ENCODE data around the gene SESTD1. TPM values are rescaled to one million over a fixed set of nuclear protein-coding genes. Genes with fewer than 3 reads are reported as not detected.

SESTD1 gene
- total and polyA plus RNA-seq, 9 of the 15 experiments (the other 6 are each of a cell fraction or from before 2014, with no cell fraction given) = 0.32 to 5.6 (median 2.1) TPM

DNA sequence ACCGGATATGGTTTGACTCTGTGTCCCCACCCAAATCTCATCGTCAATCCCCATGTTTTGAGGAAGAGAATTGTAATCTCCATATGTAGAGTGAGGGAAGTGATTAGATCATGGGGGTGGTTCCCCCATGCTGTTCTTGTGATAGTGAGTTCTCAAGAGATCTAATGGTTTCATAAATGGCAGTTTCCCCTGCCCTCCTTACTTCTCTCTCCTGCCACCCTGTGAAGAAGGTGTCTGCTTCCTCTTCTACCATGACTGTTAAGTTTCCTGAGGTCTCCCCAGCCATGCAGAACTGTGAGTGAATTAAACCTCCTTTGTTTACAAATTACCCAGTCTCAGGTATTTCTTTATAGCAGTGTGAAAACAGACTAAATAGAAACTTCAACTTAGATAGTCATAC lies 69.5 kb downstream of the SESTD1 start:
- FAIRE-seq (no peak), DNase-seq (ENCODE audit: extremely low read depth in 1 of 4, low spot score in 3 of 4) (no peak), ATAC-seq (no peak)
- Histone ChIP-seq H3K9ac (ENCODE audit: insufficient read depth in 1 of 2, low read depth in 2 of 2, low read length in 2 of 2) (no peak overlapping the region), H4K20me1 (replicated peaks; ENCODE audit: control insufficient read depth, insufficient read depth, low read length) (no peaks in the 10 kb centered on the region), H2AFZ (ENCODE audit: low read depth, low read length) (no peak overlapping the region), H3K9me3 (replicated peaks; ENCODE audit: control insufficient read depth, insufficient read depth, low read depth, low read length) (no peaks in the 10 kb centered on the region), H3K27ac (ENCODE audit: extremely low read depth, low read depth, low read length) (no peak overlapping the region), H3K27me3 (ENCODE audit: control insufficient read depth in 2 of 2, insufficient read depth in 2 of 2, low read length in 2 of 2) (no peaks in the 10 kb centered on the region), H3K4me1 (replicated peaks in 1 of 2; ENCODE audit: control insufficient read depth in 2 of 2, insufficient read depth in 2 of 2, low read length in 2 of 2) (no peaks in the 10 kb centered on the region), H3K4me2 (ENCODE audit: insufficient read depth, low read length) (no peak overlapping the region), H3K4me3 (no peak overlapping the region), H3K79me2 (ENCODE audit: control insufficient read depth, insufficient read depth, low read length) (no peaks in the 10 kb centered on the region), H3K36me3 (ENCODE audit: control insufficient read depth, insufficient read depth, low read length) (no peaks in the 10 kb centered on the region), H3K9me1 (ENCODE audit: control insufficient read depth, insufficient read depth, low read length) (no peaks in the 10 kb centered on the region)
- intact Hi-C loops (cut with micrococcal nuclease) (no loop called here), in situ Hi-C loops (cut with MboI) (no loop called here)
- BruUV-seq (replicated peaks) = no TSS peak
- no peak for TF ChIP-seq HSF4 (CRISPR knock-in tag; IDR thresholded peaks at IDR 0.05; ENCODE audit: borderline replicate concordance)
- no peak for TF ChIP-seq JUNB (CRISPR knock-in tag; conservative IDR thresholded peaks at IDR 0.05)
- no peak for TF ChIP-seq TSC22D4 (tag; IDR thresholded peaks at IDR 0.05)
- no peak for TF ChIP-seq ZZZ3 (IDR thresholded peaks at IDR 0.05)
- TF ChIP-seq NFE2 (IDR thresholded peaks at IDR 0.05; ENCODE audit: low read depth) = no peak
- no peak for TF ChIP-seq ZNF282 (CRISPR knock-in tag; IDR thresholded peaks at IDR 0.05)
- no peak for TF ChIP-seq ETS2 (tag; IDR thresholded peaks at IDR 0.05; ENCODE audit: borderline replicate concordance, poor library complexity, severe bottlenecking)
- TF ChIP-seq KHSRP (IDR thresholded peaks at IDR 0.05) = no peak
- no peak for TF ChIP-seq CBX5 (IDR thresholded peaks at IDR 0.05; ENCODE audit: borderline replicate concordance, low read depth)
- no peak for TF ChIP-seq ZBTB1 (CRISPR knock-in tag; IDR thresholded peaks at IDR 0.05; ENCODE audit: borderline replicate concordance, low read depth)
- TF ChIP-seq KDM4B (IDR thresholded peaks at IDR 0.05; ENCODE audit: borderline replicate concordance in 2 of 2, low read depth in 1 of 2) = no peak
- TF ChIP-seq, protein P1, sequence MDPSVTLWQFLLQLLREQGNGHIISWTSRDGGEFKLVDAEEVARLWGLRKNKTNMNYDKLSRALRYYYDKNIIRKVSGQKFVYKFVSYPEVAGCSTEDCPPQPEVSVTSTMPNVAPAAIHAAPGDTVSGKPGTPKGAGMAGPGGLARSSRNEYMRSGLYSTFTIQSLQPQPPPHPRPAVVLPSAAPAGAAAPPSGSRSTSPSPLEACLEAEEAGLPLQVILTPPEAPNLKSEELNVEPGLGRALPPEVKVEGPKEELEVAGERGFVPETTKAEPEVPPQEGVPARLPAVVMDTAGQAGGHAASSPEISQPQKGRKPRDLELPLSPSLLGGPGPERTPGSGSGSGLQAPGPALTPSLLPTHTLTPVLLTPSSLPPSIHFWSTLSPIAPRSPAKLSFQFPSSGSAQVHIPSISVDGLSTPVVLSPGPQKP (CRISPR knock-in tag; IDR thresholded peaks at IDR 0.05) = no peak
- no peak for TF ChIP-seq ZNF165 (CRISPR knock-in tag; IDR thresholded peaks at IDR 0.05; ENCODE audit: borderline replicate concordance)
- TF ChIP-seq SIN3B (IDR thresholded peaks at IDR 0.05; ENCODE audit: low read depth) = no peak
- WGBS (ENCODE audit: insufficient coverage, low coverage, missing lambda C conversion rate) = 0% methylated on average over 2 of the region's 2 CpGs
- ChIA-PET CTCF (ENCODE audit: low intra/inter-chr PET ratio) (no interaction called here), POLR2A (no interaction called here)

Measured in K562 (cell line).